Bone marrow (tissue), 2 donors: ENCODE results near the gene CAMK1.
"Not testable (repeated sequence)": the region's sequence is repeated elsewhere in the genome, so short reads cannot be mapped to it uniquely, and the experiment has no call there.

ENCODE experiments used
- DNase-seq, 2 donors: peaks; one replicate each; lab custom pipeline; 2025; lab: John Stamatoyannopoulos, UW

Gene CAMK1

DNA sequence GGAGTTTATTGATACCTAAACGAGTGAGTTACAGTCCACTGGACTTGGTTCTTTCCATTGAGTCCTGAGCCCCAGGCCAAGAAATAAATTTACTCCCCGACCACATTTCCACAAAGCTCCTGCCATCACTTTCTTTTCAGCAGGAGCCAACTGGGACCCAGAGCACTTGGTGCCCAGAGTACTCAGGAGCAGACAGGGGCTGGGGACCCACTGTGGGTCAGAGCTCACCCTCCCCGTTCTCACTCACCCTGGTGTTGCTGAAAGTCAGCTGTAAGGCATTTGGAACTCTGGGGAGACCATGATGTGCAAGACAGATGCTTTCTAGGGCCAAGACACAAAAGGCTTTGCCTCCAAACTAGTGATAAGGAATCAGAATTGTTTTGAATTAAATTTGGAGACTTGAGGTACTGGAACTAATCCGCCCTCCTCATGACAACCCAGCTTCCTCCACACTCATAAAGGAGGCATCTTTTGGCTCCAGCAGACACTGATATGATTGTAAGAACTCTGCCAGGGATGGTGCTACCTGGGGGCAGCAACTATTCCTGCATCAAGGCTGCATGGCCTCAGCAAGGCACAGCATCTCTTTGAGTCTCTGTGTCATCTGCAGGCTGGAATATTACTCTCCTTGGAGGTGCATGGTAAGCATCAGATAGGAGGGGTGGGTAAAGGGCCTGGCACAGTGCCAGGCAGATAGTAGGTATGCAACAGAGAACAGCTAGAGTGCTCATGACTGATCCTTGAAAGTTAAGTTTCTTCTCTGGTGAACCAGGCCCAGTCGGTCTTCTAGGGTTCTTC is 7.3 kb upstream of the CAMK1 start:
- DNase-seq, result no peak

DNA sequence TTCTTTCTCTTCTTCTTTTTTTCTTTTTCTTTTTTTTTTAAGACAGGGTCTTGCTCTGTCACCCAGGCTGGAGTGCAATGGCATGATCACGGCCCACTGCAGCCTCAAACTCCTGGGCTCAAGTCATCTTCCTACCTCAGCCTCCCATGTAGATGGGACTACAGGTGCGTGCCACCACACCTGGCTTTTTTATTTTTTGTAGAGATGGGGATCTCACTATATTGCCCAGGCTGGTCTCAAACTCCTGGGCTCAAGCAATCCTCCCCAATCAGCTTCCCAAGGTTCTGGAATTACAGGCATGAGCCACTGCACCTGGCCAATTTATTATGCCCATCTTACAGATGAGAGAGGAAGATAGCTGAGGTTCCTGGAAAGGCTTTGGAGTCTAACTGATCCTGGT is 1.3 kb upstream of the CAMK1 start:
- DNase-seq, result not testable (repeated sequence)

GRCh38 chr3:9770276-9770812 is 597 bp upstream of the CAMK1 start:
- no peak for DNase-seq

DNA sequence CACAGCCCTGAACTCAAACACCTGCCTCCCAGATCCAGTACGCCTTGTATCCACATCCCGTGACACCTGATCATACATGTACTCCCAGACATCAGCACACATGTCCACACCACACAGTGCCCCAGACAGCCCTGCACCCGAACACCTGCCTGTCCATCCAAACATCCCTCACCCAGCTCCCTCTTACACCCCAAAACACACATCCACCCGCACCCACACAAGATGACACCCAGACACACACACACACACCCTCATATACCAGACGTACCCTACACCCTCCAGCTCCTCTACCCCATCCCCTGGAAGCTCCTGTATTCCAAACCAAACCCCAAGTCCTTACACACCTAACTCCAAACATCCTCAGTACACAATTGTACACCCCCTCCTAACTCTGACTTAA is 735 bp downstream of the CAMK1 start:
- DNase-seq, result no peak

- DNase-seq, result no peak
Observed at GRCh38 chr3:9768141-9768775, 1.5 kb downstream of the CAMK1 start.

DNA sequence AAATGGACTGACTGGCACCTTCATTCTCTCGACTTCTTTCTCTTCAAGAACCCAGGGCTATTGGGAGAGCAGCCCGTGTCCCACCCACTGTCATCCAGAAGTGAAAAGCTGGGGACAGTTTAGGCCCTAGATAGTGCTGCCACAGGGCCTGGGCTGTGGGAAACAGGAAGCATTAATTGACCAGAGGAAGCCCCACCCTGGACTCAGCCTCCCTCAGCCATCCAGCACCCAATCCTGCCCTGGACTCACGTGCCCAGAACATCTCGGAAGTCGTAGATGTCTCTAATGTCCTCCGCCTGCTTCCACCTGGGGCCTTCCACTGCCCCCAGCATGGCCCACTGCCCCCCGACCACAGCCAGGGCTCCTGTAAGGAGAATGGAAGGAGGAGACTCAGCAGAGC is 2.3 kb downstream of the CAMK1 start:
- DNase-seq, result no peak

DNA sequence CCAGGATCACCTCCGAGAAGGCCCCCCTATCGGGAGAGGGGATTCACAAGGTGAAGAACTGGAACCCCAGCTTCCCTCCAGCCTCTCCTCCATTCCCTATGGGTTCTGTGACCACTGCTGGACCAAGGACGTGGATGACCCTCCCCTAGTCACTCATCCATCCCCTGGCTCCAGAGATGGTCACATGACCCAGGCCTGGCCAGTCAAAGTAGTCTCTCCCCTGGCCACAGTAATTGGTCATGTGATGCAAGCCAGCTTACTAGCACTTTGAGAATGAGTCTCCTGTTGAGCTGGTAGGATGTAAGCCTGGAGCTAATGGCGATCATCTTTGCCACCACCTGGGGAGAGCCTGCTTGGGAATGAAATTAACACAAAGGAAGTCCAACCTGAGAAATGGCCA is 3.9 kb downstream of the CAMK1 start:
- DNase-seq, result no peak

DNA sequence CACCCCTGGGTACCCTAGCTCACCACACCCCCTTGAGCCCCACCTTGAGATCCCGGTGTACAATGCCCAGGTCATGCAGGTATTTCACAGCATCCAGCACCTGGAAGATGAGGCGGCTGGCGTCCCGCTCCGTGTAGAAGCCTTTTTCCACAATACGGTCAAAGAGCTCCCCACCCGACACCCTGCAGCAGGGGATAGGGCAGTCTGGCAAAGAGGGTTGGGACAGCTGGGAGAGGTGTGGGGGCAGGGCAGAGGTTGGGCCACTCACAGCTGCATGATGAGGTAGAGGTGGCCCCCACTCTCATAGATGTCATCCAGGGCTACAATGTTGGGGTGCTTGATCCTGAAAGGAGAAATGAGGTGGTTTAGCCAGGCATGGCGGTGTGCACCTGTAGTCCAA is 6.9 kb downstream of the CAMK1 start:
- no peak for DNase-seq

DNA sequence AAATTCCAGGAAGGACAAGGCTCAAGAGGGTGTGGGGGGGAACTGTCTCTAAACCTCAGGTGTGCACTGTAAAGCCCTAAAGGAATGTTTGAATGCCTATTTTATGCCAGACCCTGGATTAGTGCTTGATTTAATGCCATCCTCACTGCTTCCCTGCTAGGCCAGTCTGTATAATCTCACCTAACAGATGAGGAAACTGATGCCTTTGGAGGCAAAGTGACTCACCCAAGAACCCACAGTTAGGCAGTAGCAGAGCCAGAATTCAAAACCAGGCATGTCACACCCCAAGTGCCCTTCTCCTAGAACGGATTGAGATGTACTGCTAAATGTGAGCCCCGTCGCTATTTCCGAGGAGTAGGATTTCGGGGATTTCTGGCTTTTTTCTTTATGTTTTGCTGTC is 7.8 kb downstream of the CAMK1 start:
- DNase-seq, result no peak

GRCh38 chr3:9760779-9761505 is 8.8 kb downstream of the CAMK1 start:
- DNase-seq, result no peak

GRCh38 chr3:9757427-9757826 is 12.3 kb downstream of the CAMK1 start:
- no peak for DNase-seq

DNA sequence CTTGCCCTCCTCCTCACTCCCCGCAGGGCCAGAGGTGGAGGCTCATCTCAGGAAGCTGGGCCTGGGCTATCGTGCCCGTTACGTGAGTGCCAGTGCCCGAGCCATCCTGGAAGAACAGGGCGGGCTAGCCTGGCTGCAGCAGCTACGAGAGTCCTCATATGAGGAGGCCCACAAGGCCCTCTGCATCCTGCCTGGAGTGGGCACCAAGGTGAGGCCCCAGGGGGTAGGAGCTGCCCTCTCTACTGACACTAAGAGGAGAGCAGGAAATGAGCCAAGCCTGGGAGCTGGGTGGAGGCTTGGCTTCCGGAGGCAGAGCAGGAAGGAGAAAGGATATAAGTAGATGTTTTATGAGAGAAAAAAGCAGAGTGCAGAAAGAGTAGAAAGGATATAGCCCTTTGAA is 15.1 kb downstream of the CAMK1 start:
- DNase-seq, result no peak

GRCh38 chr3:9750556-9751411 is 19.0 kb downstream of the CAMK1 start:
- DNase-seq, result no peak

GRCh38 chr3:9749645-9750555 is 19.8 kb downstream of the CAMK1 start, which contains the start of gene OGG1:
Gene OGG1, plus strand, starts transcription at chr3:9749952. Its CDS starts 335 bp downstream, at chr3:9750287.
- DNase-seq, result peak; percentile 87 to 97

DNA sequence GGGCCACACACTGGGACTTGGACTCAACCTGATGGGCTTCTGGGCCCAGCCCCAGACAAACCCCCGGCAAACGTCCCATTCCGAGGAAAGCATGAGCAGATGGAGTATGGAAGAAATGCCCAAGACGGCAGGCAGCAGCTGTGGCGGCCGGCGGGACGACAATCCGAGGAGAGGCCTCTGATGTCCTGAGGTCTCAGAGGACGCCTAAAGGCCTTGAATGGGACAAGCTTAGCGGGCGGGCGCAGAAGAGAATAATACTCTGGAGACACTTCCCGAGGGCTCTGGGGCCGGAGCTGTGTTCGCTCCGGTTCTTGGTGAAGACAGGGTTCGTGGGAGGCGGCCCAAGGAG is 20.5 kb downstream of the CAMK1 start:
- no peak for DNase-seq

GRCh38 chr3:9748031-9748430 is 21.7 kb downstream of the CAMK1 start:
- no peak for DNase-seq

DNA sequence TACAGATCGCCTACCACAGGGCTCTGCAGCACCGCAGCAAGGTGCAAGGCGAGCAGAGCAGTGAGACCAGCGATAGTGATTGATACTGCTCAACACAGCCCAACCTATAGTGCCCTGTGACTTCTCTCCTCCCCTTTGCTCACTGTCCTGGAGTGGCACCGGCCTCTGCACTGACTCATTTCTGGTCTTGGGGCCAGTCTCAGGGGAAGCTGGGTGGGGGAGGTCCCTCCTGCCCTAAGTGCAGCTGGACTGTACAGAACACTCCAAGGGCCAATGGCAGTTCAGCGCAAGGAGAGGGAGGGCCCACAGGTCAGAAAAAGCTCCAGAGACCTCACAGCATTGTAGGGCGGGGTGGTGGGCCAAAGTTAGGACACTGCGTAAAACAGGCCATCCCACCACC is 22.5 kb downstream of the CAMK1 start:
- DNase-seq, result no peak

DNA sequence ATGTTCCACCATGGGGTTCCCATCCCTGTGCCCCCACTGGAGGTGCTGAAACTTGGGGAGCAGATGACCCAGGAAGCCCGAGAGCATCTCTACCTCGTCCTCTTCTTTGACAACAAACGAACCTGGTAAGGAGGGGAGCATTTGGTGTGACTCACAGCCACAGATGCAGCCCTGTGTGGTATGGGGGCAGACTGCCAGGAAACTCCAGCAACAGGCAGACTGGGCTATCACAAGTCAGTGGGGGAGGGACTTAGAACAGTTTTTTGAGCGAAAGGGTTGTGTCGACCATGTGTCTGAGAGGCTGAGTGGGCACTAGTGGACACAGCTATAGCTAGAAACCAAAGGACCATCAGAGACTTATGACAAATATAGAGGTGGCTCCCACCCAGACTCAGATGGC is 23.4 kb downstream of the CAMK1 start:
- DNase-seq, result no peak

- DNase-seq, result no peak
Observed at GRCh38 chr3:9745521-9745920, 24.2 kb downstream of the CAMK1 start.

DNA sequence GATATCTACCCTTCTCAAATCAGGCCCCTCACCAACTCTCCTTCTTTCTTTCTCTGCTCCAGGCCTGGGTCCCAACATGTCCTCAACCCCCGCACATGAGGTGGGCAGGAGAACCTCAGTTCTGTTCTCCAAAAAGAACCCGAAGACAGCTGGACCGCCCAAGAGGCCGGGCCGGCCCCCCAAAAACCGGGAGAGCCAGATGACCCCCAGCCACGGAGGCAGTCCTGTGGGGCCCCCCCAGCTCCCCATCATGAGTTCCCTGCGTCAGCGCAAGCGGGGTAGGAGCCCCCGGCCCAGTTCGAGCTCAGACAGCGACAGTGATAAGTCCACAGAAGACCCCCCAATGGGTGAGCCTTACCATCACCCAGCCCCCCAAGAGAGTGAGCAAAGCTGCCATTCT is 25.6 kb downstream of the CAMK1 start:
- DNase-seq, result no peak

GRCh38 chr3:9743548-9743947 is 26.2 kb downstream of the CAMK1 start:
- DNase-seq, result no peak
